Measurements from ENCODE around the gene ERICH4. TPM values are rescaled to one million over a fixed set of nuclear protein-coding genes. Genes with fewer than 3 reads are reported as not detected.

ERICH4 gene
- total and polyA plus RNA-seq, 12 donors = 0.10 to 0.37 TPM; not detected in 10

GRCh38 chr19:41411100-41411967, 31.6 kb upstream of the ERICH4 start:
- intact Hi-C loops (cut with DNase I) = no loop called here
- Histone ChIP-seq H3K27me3 (no peaks in the 10 kb centered on the region), H3K9me3 (no peaks in the 10 kb centered on the region), H3K36me3 (peaks cover 0 to 57% (median 27%) of the 10 kb centered on the region in 9 donors), H3K4me1 (peaks cover 22 to 69% (median 58%) of the 10 kb centered on the region in 9 donors), H3K4me3 (no peak overlapping the region), H3K27ac (peak overlapping the region in 9 of 10 donors; percentile 55 to 84 (median 77))
- 40 to 48% methylated on average over 9 of the region's 9 CpGs for WGBS, 2 donors
- ATAC-seq (peak in 3 of 8 donors; percentile 5 to 28 (median 18)), DNase-seq (no peak)
- TF ChIP-seq, protein P1, sequence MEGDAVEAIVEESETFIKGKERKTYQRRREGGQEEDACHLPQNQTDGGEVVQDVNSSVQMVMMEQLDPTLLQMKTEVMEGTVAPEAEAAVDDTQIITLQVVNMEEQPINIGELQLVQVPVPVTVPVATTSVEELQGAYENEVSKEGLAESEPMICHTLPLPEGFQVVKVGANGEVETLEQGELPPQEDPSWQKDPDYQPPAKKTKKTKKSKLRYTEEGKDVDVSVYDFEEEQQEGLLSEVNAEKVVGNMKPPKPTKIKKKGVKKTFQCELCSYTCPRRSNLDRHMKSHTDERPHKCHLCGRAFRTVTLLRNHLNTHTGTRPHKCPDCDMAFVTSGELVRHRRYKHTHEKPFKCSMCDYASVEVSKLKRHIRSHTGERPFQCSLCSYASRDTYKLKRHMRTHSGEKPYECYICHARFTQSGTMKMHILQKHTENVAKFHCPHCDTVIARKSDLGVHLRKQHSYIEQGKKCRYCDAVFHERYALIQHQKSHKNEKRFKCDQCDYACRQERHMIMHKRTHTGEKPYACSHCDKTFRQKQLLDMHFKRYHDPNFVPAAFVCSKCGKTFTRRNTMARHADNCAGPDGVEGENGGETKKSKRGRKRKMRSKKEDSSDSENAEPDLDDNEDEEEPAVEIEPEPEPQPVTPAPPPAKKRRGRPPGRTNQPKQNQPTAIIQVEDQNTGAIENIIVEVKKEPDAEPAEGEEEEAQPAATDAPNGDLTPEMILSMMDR (IDR thresholded peaks at IDR 0.05) = no peak

DNA sequence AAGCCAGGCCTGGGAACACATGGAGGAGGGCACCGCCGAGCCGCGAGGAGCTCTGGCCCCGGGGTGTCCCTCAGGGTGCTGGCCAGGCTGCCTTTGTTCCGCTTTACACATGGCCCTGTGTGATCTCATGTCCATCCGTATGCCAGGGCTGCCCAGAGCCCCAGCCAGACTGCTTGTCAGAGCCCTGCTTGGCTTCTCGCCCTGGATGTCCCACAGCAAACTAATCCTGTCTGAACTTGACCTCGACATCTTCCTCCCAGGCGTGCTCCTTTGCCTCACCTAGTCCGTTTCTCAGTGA, 31.0 kb upstream of the ERICH4 start:
- peak overlapping the region in 9 of 10 donors; percentile 55 to 84 (median 77) for H3K27ac ChIP-seq
- peak; percentile 57 to 88 (median 82) for ATAC-seq
- peak; percentile 64 to 80 for DNase-seq
- H3K36me3 ChIP-seq = peaks cover 0 to 63% (median 27%) of the 10 kb centered on the region in 9 donors
- H3K27me3 ChIP-seq = no peaks in the 10 kb centered on the region
- 33 to 59% methylated on average over 11 of the region's 11 CpGs for WGBS, 2 donors
- H3K9me3 ChIP-seq = no peaks in the 10 kb centered on the region
- TF ChIP-seq, protein P1 (IDR thresholded peaks at IDR 0.05) = no peak
- peaks cover 22 to 63% (median 54%) of the 10 kb centered on the region in 9 donors for H3K4me1 ChIP-seq
- H3K4me3 ChIP-seq = no peak overlapping the region
- intact Hi-C loops (cut with DNase I) = no loop called here

DNA sequence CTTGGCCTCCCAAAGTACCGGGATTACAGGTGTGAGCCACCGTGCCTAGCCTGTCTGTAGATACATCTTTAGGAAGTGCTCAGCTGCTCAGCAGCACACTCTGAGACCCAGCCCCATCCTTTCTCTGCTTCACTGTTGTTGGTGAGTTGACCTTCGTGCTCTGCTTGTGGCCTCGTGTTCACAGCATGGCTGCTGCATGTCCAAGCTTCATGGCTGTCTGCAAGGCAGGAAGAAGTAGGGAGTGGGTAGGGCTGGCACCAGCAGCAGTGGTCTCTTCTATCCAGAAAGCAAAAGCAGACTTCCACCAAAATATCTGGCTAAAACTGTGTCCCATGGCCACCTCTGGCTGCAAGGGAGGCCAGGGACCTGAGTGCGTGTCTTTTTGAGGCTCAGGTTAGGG, 30.0 kb upstream of the ERICH4 start:
- Histone ChIP-seq H3K4me3 (no peak overlapping the region), H3K36me3 (peaks cover 0 to 73% (median 27%) of the 10 kb centered on the region in 9 donors), H3K9me3 (no peaks in the 10 kb centered on the region), H3K27me3 (no peaks in the 10 kb centered on the region), H3K4me1 (peaks cover 22 to 53% (median 44%) of the 10 kb centered on the region in 9 donors), H3K27ac (peak overlapping the region in 4 of 10 donors; percentile 67 to 81 (median 78))
- WGBS, 2 donors = 97 to 100% methylated on average over 5 of the region's 5 CpGs
- intact Hi-C loops (cut with DNase I) = no loop called here
- ATAC-seq (no peak), DNase-seq (no peak)
- TF ChIP-seq, protein P1 (IDR thresholded peaks at IDR 0.05) = no peak

DNA sequence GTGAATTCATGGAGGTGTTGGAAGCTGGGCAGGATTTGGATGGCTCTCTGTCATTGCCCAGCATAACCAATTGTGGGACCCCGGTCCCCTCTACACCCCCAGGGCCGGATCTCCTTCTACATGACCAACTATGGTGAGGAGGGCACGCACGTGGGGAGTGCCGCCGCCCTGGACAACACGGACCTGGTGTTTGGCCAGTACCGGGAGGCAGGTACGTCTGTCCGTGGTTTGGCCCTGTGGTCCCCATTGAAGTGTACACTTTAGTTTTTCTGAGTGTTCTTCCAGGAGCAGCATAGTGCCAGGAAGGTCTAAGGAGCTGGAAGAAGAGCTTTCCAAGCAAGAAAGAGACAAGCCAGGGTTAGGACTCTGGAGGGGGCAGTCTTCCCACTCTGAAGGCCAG, 29.0 kb upstream of the ERICH4 start:
- TF ChIP-seq, protein P1 (IDR thresholded peaks at IDR 0.05) = no peak

More for the DNA sequence above, 29.0 kb upstream of the ERICH4 start:
- intact Hi-C loops (cut with DNase I) = no loop called here
- 91 to 93% methylated on average over 10 of the region's 10 CpGs for WGBS, 2 donors
- no peak for ATAC-seq
- H3K4me3 ChIP-seq = no peak overlapping the region
- no peak overlapping the region for H3K27ac ChIP-seq
- DNase-seq = no peak
- no peaks in the 10 kb centered on the region for H3K27me3 ChIP-seq
- peaks cover 0 to 83% (median 32%) of the 10 kb centered on the region in 9 donors for H3K36me3 ChIP-seq
- no peaks in the 10 kb centered on the region for H3K9me3 ChIP-seq
- H3K4me1 ChIP-seq = peaks cover 14 to 43% (median 34%) of the 10 kb centered on the region in 9 donors
